Endodermal cell (in vitro differentiated cells): Measurements from ENCODE around the gene CELA3B. TPM values are rescaled to one million over a fixed set of nuclear protein-coding genes. Genes with fewer than 3 reads are reported as not detected.
"Not testable (repeated sequence)": the region's sequence is repeated elsewhere in the genome, so short reads cannot be mapped to it uniquely, and the experiment has no call there.

Experiments
- DNase-seq: peaks from one replicate; pipeline ENCODE4 v3.0.0-alpha.2; 2017
- H3K27ac ChIP-seq: 2 replicates; pipeline ENCODE4 v1.5.1; 2013; ENCODE audit warnings: mild to moderate bottlenecking, low read depth, low read length, moderate library complexity
- H3K27me3 ChIP-seq: 2 replicates; pipeline ENCODE4 v1.6.1; 2013; ENCODE audit warnings: mild to moderate bottlenecking, low read length, moderate library complexity; ENCODE audit not compliant: insufficient read depth, control insufficient read depth, poor library complexity, severe bottlenecking
- H3K36me3 ChIP-seq: 2 replicates; pipeline ENCODE4 v1.7.0; 2013; ENCODE audit warnings: mild to moderate bottlenecking, low read length, moderate library complexity; ENCODE audit not compliant: control insufficient read depth, insufficient read depth
- H3K4me1 ChIP-seq: one replicate; pipeline ENCODE4 v1.7.0; 2013; ENCODE audit warnings: low read length; ENCODE audit not compliant: control insufficient read depth, insufficient read depth
- H3K4me3 ChIP-seq: 2 replicates; pipeline ENCODE4 v1.5.1; 2013; ENCODE audit warnings: mild to moderate bottlenecking, low read length, moderate library complexity
- H3K9ac ChIP-seq: 2 replicates; pipeline ENCODE4 v1.6.1; 2013; ENCODE audit warnings: mild to moderate bottlenecking, low read length, moderate library complexity; ENCODE audit not compliant: poor library complexity, severe bottlenecking; ENCODE audit errors: extremely low read depth
- H3K9me3 ChIP-seq: 2 replicates; pipeline ENCODE4 v1.6.1; 2013; ENCODE audit warnings: mild to moderate bottlenecking, low read length, moderate library complexity; ENCODE audit not compliant: control insufficient read depth
- H3K27ac Mint-ChIP-seq: 2 replicates; pipeline ENCODE4 v1.8.0; 2020; ENCODE audit warnings: mixed read lengths
- H3K27me3 Mint-ChIP-seq: 2 replicates; pipeline ENCODE4 v1.8.0; 2021; ENCODE audit warnings: mild to moderate bottlenecking, mixed read lengths; ENCODE audit not compliant: insufficient read depth
- H3K36me3 Mint-ChIP-seq: 2 replicates; pipeline ENCODE4 v1.8.0; 2020; ENCODE audit warnings: low read depth, mixed read lengths
- H3K4me1 Mint-ChIP-seq: 2 replicates; pipeline ENCODE4 v1.8.0; 2020; ENCODE audit warnings: mixed read lengths
- H3K4me3 Mint-ChIP-seq: 2 replicates; pipeline ENCODE4 v1.8.0; 2020; ENCODE audit warnings: mild to moderate bottlenecking, moderate library complexity, mixed read lengths
- H3K9me3 Mint-ChIP-seq: 2 replicates; pipeline ENCODE4 v1.8.0; 2020; ENCODE audit warnings: mild to moderate bottlenecking, mixed read lengths
- CTCF ChIP-seq: fragments of 200-600 bp; sonication (generic); conservative IDR thresholded peaks from 2 replicates; pipeline ENCODE4 v1.5.0; 2021; ENCODE audit warnings: antibody characterized with exemption, mild to moderate bottlenecking
- whole genome bisulfite sequencing, 2 experiments: methylation state at CpG; one replicate each; pipeline versions ENCODE4 v1.1.5 to v1.1.7; 2013; ENCODE audit warnings: missing lambda C conversion rate in 2 of 2, mixed read lengths in 1 of 2; ENCODE audit not compliant: insufficient coverage in 1 of 2, insufficient read length in 1 of 2; 5-methylcytosine and 5-hydroxymethylcytosine counted together
- long read RNA-seq, 4 experiments: library from polyadenylated mRNA in 2 of 4; library from RNA in 1 of 4; library from capped mRNA in 1 of 4; stranded (forward) in 3 of 4; unstranded in 1 of 4; transcript quantifications; one replicate each; pipeline ENCODE4 v2.0.0, GENCODE V29; 2020 to 2021; ENCODE audit warnings: inconsistent platforms in 1 of 4
- polyA plus RNA-seq, 2 experiments: library from polyadenylated mRNA; stranded (reverse); fragments of 50-300 nt; gene quantifications; one replicate each; pipeline ENCODE4 v1.2.3, GENCODE V29; 2013
- total RNA-seq, 2 donors: library from RNA; stranded (reverse); fragmentation: NEBNext Ultra II Directional in 1 of 2; extraction: Animal tissue kit (Norgen Biotek cat#: 25700) in 1 of 2; gene quantifications; 2 replicates in 1 of 2; 3 replicates in 1 of 2; pipeline ENCODE4 v1.2.1, GENCODE V29; 2021

The CELA3B gene
- not detected for total RNA-seq
- polyA plus RNA-seq (2013, experiment 1 of 2), result not detected
- not detected for polyA plus RNA-seq (2013, experiment 2 of 2)
- long read RNA-seq, experiment 1, result 0 reads
- long read RNA-seq, experiment 2, result 0 reads
- long read RNA-seq, experiment 3, result 0 reads
- long read RNA-seq, experiment 4, result 0 reads

GRCh38 chr1:21976703-21977239 lies at the start of gene CELA3B:
Gene CELA3B (plus strand): TSS chr1:21977022. CDS start chr1:21977040, 18 bp downstream.
- peak; percentile 36 for DNase-seq
- H3K27me3 ChIP-seq, H3K27me3 Mint-ChIP-seq, H3K9ac ChIP-seq, H3K9me3 ChIP-seq, H3K4me3 Mint-ChIP-seq, H3K4me3 ChIP-seq, H3K4me1 ChIP-seq, H3K27ac ChIP-seq, H3K9me3 Mint-ChIP-seq, H3K36me3 Mint-ChIP-seq, H3K36me3 ChIP-seq: not testable (repeated sequence)
- 93 to 96% methylated on average over 5 to 9 of the region's 9 CpGs for WGBS, 2 experiments
- Mint-ChIP-seq H3K27ac (peak within 1 kb of the TSS; percentile 39), H3K4me1 (peaks cover 25% of the 10 kb centered on the region)

- no peaks in the 10 kb centered on the region for H3K27me3 Mint-ChIP-seq
- Histone ChIP-seq H3K9ac (no peak overlapping the region), H3K36me3 (peaks cover 65% of the 10 kb centered on the region), H3K27ac (no peak overlapping the region), H3K27me3 (no peaks in the 10 kb centered on the region), H3K4me3 (no peak overlapping the region), H3K4me1 (peaks cover 23% of the 10 kb centered on the region), H3K9me3 (no peaks in the 10 kb centered on the region)
- H3K4me3 Mint-ChIP-seq, result no peak overlapping the region
- DNase-seq, result no peak
- H3K9me3 Mint-ChIP-seq, result no peaks in the 10 kb centered on the region
- no peak for TF ChIP-seq CTCF
- H3K27ac Mint-ChIP-seq, result peak overlapping the region; percentile 58
- H3K36me3 Mint-ChIP-seq, result peaks cover 36% of the 10 kb centered on the region
- WGBS, 2 experiments, result 90 to 96% methylated on average over 5 to 12 of the region's 12 CpGs
- peaks cover 53% of the 10 kb centered on the region for H3K4me1 Mint-ChIP-seq
Measured at GRCh38 chr1:21927533-21928237, 49.1 kb upstream of the CELA3B start.

- H3K4me1 ChIP-seq, result peaks cover 24% of the 10 kb centered on the region
- H3K9me3 Mint-ChIP-seq, result no peaks in the 10 kb centered on the region
Measured at GRCh38 chr1:21930080-21930571, 46.7 kb upstream of the CELA3B start.

More at GRCh38 chr1:21930080-21930571, 46.7 kb upstream of the CELA3B start:
- Mint-ChIP-seq H3K4me1 (peaks cover 50% of the 10 kb centered on the region), H3K27ac (peak overlapping the region; percentile 60), H3K4me3 (no peak overlapping the region), H3K27me3 (no peaks in the 10 kb centered on the region), H3K36me3 (peaks cover 27% of the 10 kb centered on the region)
- no peak overlapping the region for H3K4me3 ChIP-seq
- H3K27ac ChIP-seq, result no peak overlapping the region
- no peaks in the 10 kb centered on the region for H3K27me3 ChIP-seq
- H3K9ac ChIP-seq, result no peak overlapping the region
- peaks cover 67% of the 10 kb centered on the region for H3K36me3 ChIP-seq
- H3K9me3 ChIP-seq, result no peaks in the 10 kb centered on the region
- WGBS, 2 experiments, result 93 to 98% methylated on average over 6 to 8 of the region's 8 CpGs
- no peak for DNase-seq
- TF ChIP-seq CTCF, result no peak
